IMR-90 (cell line): ENCODE data around the gene IREB2. TPM values are rescaled to one million over a fixed set of nuclear protein-coding genes. Genes with fewer than 3 reads are reported as not detected.

Source experiments
- ATAC-seq: fragments of 200-7000 bp; cut with Tn5 transposase; 2 replicates; pipeline ENCODE4 v1.9.1; 2020; ENCODE audit warnings: low read depth, mild to moderate bottlenecking, moderate library complexity
- BruUV-seq: library from RNA; stranded (reverse); fragments of 400-500 nt; replicated peaks from 2 replicates; lab custom pipeline; 2021; lab: Mats Ljungman, UMichigan
- CTCF ChIA-PET: fragments of 300-600 bp; formaldehyde crosslinking; extraction: SDS; loops from one replicate; lab custom pipeline; 2021; ENCODE audit warnings: antibody characterized with exemption; lab: Yijun Ruan, JAX
- POLR2A ChIA-PET: fragments of 300-600 bp; sonication (Branson Sonifier 250); formaldehyde crosslinking; loops from one replicate; lab custom pipeline; 2022; ENCODE audit warnings: antibody characterized with exemption; ENCODE audit not compliant: unreplicated experiment; lab: Charles Lee
- DNase-seq: peaks from one replicate; pipeline ENCODE4 v3.0.0; 2013
- H2AFZ ChIP-seq: replicated peaks from 2 replicates; pipeline ENCODE3; 2013; ENCODE audit warnings: low read length, mild to moderate bottlenecking; ENCODE audit not compliant: poor library complexity
- H2AK5ac ChIP-seq: 2 replicates; pipeline ENCODE4 v1.6.1; 2013; ENCODE audit warnings: low read depth, low read length, inconsistent platforms
- H2AK9ac ChIP-seq: replicated peaks from 2 replicates; pipeline ENCODE3; 2013; ENCODE audit warnings: mild to moderate bottlenecking, low read depth, low read length, moderate library complexity; ENCODE audit not compliant: poor library complexity
- H2BK120ac ChIP-seq: 2 replicates; pipeline ENCODE4 v1.6.1; 2013; ENCODE audit warnings: low read depth, low read length, inconsistent platforms
- H2BK15ac ChIP-seq: 3 replicates; pipeline ENCODE4 v1.6.1; 2013; ENCODE audit warnings: low read depth, low read length, inconsistent platforms
- H2BK20ac ChIP-seq: 2 replicates; pipeline ENCODE4 v1.6.1; 2013; ENCODE audit warnings: low read depth, mild to moderate bottlenecking, inconsistent platforms, low read length, moderate library complexity
- H2BK5ac ChIP-seq: 2 replicates; pipeline ENCODE4 v1.6.1; 2013; ENCODE audit warnings: mild to moderate bottlenecking, low read depth, low read length, inconsistent platforms; ENCODE audit not compliant: poor library complexity, severe bottlenecking
- H3K14ac ChIP-seq: replicated peaks from 2 replicates; pipeline ENCODE4 v1.6.1; 2013; ENCODE audit warnings: low read depth, low read length, inconsistent platforms
- H3K18ac ChIP-seq: 2 replicates; pipeline ENCODE4 v1.6.1; 2013; ENCODE audit warnings: low read depth, low read length, control low read depth
- H3K23ac ChIP-seq: 2 replicates; pipeline ENCODE4 v1.6.1; 2013; ENCODE audit warnings: low read depth, low read length, inconsistent platforms
- H3K27ac ChIP-seq: 2 replicates; pipeline ENCODE4 v1.5.1; 2013; ENCODE audit warnings: mild to moderate bottlenecking, control low read depth, low read length; ENCODE audit not compliant: insufficient read depth
- H3K27me3 ChIP-seq: 2 replicates; pipeline ENCODE4 v1.6.1; 2013; ENCODE audit warnings: low read length; ENCODE audit not compliant: control insufficient read depth, insufficient read depth
- H3K36me3 ChIP-seq: 2 replicates; pipeline ENCODE4 v1.6.1; 2013; ENCODE audit warnings: low read length, mixed read lengths; ENCODE audit not compliant: control insufficient read depth, insufficient read depth
- H3K4ac ChIP-seq: 2 replicates; pipeline ENCODE4 v1.6.1; 2013; ENCODE audit warnings: low read depth, low read length, inconsistent platforms
- H3K4me1 ChIP-seq: 2 replicates; pipeline ENCODE4 v1.6.1; 2013; ENCODE audit warnings: low read length, mixed read lengths; ENCODE audit not compliant: control insufficient read depth, insufficient read depth
- H3K4me2 ChIP-seq: 2 replicates; pipeline ENCODE4 v1.6.1; 2013; ENCODE audit warnings: low read depth, mild to moderate bottlenecking, control low read depth, low read length, moderate library complexity
- H3K4me3 ChIP-seq: 2 replicates; pipeline ENCODE4 v1.5.1; 2013; ENCODE audit warnings: low read depth, mild to moderate bottlenecking, control low read depth, low read length, moderate library complexity; ENCODE audit not compliant: insufficient read depth
- H3K56ac ChIP-seq: 2 replicates; pipeline ENCODE4 v1.6.1; 2013; ENCODE audit warnings: low read length, inconsistent platforms; ENCODE audit not compliant: insufficient read depth; ENCODE audit errors: extremely low read depth
- H3K79me1 ChIP-seq, 2 experiments: 2 replicates each; pipeline ENCODE4 v1.6.1; 2013; ENCODE audit warnings: low read length in 2 of 2, inconsistent platforms in 1 of 2, low read depth in 1 of 2
- H3K9ac ChIP-seq: 2 replicates; pipeline ENCODE4 v1.6.1; 2013; ENCODE audit warnings: low read depth, low read length, control low read depth
- H3K9me1 ChIP-seq: 2 replicates; pipeline ENCODE4 v1.6.1; 2013; ENCODE audit warnings: low read length, inconsistent platforms; ENCODE audit not compliant: insufficient read depth
- H3K9me3 ChIP-seq: 2 replicates; pipeline ENCODE4 v1.6.1; 2013; ENCODE audit warnings: low read length; ENCODE audit not compliant: control insufficient read depth, insufficient read depth
- H4K20me1 ChIP-seq: 2 replicates; pipeline ENCODE4 v1.6.1; 2013; ENCODE audit warnings: low read length, inconsistent platforms; ENCODE audit not compliant: insufficient read depth
- H4K5ac ChIP-seq: 2 replicates; pipeline ENCODE4 v1.6.1; 2013; ENCODE audit warnings: mild to moderate bottlenecking, low read depth, low read length, control low read depth
- H4K8ac ChIP-seq, 2 experiments: 2 replicates each; pipeline ENCODE4 v1.6.1; 2013; ENCODE audit warnings: low read depth in 2 of 2, low read length in 2 of 2, control low read depth in 1 of 2, inconsistent platforms in 1 of 2
- H4K91ac ChIP-seq: 2 replicates; pipeline ENCODE4 v1.6.1; 2013; ENCODE audit warnings: low read depth, low read length, inconsistent platforms; ENCODE audit not compliant: insufficient read depth
- BHLHE40 ChIP-seq: fragments of 150-350 bp; IDR thresholded peaks from 2 replicates; pipeline ENCODE4 v1.6.1; 2016; ENCODE audit warnings: mild to moderate bottlenecking, low read depth, low read length
- CHD1 ChIP-seq: IDR thresholded peaks from 2 replicates; pipeline ENCODE4 v1.6.1; 2012; ENCODE audit warnings: low read depth, low read length, improper control_type of control experiment
- MAFK ChIP-seq: IDR thresholded peaks from 2 replicates; pipeline ENCODE4 v1.6.1; 2012; ENCODE audit warnings: low read depth, low read length, improper control_type of control experiment
- NFE2L2 ChIP-seq: fragments of 150-350 bp; IDR thresholded peaks from 2 replicates; pipeline ENCODE4 v1.6.1; 2016; ENCODE audit warnings: low read depth, mild to moderate bottlenecking, low read length
- RAD21 ChIP-seq: IDR thresholded peaks from 2 replicates; pipeline ENCODE4 v1.6.1; 2012; ENCODE audit warnings: low read length, improper control_type of control experiment
- RCOR1 ChIP-seq: IDR thresholded peaks from 2 replicates; pipeline ENCODE4 v1.6.1; 2012; ENCODE audit warnings: mild to moderate bottlenecking, low read length, improper control_type of control experiment; ENCODE audit not compliant: insufficient replicate concordance
- SMC3 ChIP-seq: fragments of 150-350 bp; IDR thresholded peaks from 2 replicates; pipeline ENCODE4 v1.6.1; 2016; ENCODE audit warnings: low read depth, mild to moderate bottlenecking, antibody characterized with exemption, low read length, moderate library complexity
- WGBS, 2 experiments: methylation state at CpG; one replicate each; pipeline versions ENCODE4 v1.1.5 to v1.1.7; 2013; ENCODE audit warnings: missing lambda C conversion rate in 2 of 2; ENCODE audit not compliant: insufficient read length in 1 of 2; ENCODE audit errors: extremely low coverage in 2 of 2; 5-methylcytosine and 5-hydroxymethylcytosine counted together
- dilution Hi-C: fragments of 300-500 bp; cut with HindIII; formaldehyde crosslinking; loops from one replicate; pipeline ENCODE4 v1.14.3; 2018; ENCODE audit warnings: low sequenced_read_pairs; ENCODE audit not compliant: unreplicated experiment
- in situ Hi-C: fragments of 300-500 bp; cut with MboI; formaldehyde crosslinking; loops from 3 replicates; pipeline ENCODE4 v1.14.3; 2019; ENCODE audit warnings: low sequenced_read_pairs, inconsistent platforms, mixed read lengths
- intact Hi-C: fragments of 100-400 bp; cut with micrococcal nuclease; formaldehyde crosslinking; loops from 2 replicates; pipeline ENCODE4 v1.10.0; 2022
- polyA plus RNA-seq, 3 experiments: library from polyadenylated mRNA; depleted of rRNA; stranded (reverse); fragments of >200 nt; gene quantifications; 2 replicates each; pipeline ENCODE4 v1.2.3, GENCODE V29; 2012; ENCODE audit warnings: low replicate concordance in 1 of 3
- total RNA-seq: library from RNA; depleted of rRNA; stranded (reverse); fragments of >200 nt; gene quantifications from 2 replicates; pipeline ENCODE4 v1.2.3, GENCODE V29; 2012
- TF ChIP-seq, protein P1 (sequence below): conservative IDR thresholded peaks from 2 replicates; pipeline ENCODE4 v1.5.1; 2012; ENCODE audit warnings: mild to moderate bottlenecking, low read depth, low read length, improper control_type of control experiment
- TF ChIP-seq, protein P2 (sequence below): fragments of 150-350 bp; IDR thresholded peaks from 2 replicates; pipeline ENCODE4 v1.6.1; 2017; ENCODE audit warnings: mild to moderate bottlenecking, antibody characterized with exemption, low read length, low read depth

The IREB2 gene
- total and polyA plus RNA-seq, 2 of the 4 experiments (the other 2 are of a cell fraction): 12.2 to 13.5 TPM

GRCh38 chr15:78418686-78419085 is 19.3 kb upstream of the IREB2 start:
- ATAC-seq (no peak), DNase-seq (no peak)
- H4K5ac ChIP-seq: no peak overlapping the region
- no peak overlapping the region for H3K18ac ChIP-seq
- no peak overlapping the region for H3K4ac ChIP-seq
- no peaks in the 10 kb centered on the region for H4K20me1 ChIP-seq
- H3K36me3 ChIP-seq: no peaks in the 10 kb centered on the region
- H4K8ac ChIP-seq: no peak overlapping the region
- H3K4me3 ChIP-seq: no peak overlapping the region
- no peaks in the 10 kb centered on the region for H3K9me1 ChIP-seq
- H3K9ac ChIP-seq: no peak overlapping the region
- 100% methylated on average over 3 of the region's 9 CpGs; no CpG with 5 or more reads in 1 of the 2 experiments for WGBS, 2 experiments
- H2BK120ac ChIP-seq: no peak overlapping the region
- in situ Hi-C loops: loop anchor here (5.0 kb wide), 1 partner anchor 106 kb away; no protein-coding TSS in a partner anchor
- no peak overlapping the region for H4K91ac ChIP-seq
- POLR2A ChIA-PET: no interaction called here
- intact Hi-C loops: no loop called here
- no peak overlapping the region for H3K14ac ChIP-seq
- no peaks in the 10 kb centered on the region; the same call in 1 of the 2 replicates for H3K9me3 ChIP-seq
- CTCF ChIA-PET: interaction anchor here (1.5 kb wide), 1 partner anchor 111 kb away, joined by 3 read pairs; no protein-coding TSS in a partner anchor
- H2AK9ac ChIP-seq: no peak overlapping the region
- no peak overlapping the region for H2BK20ac ChIP-seq
- no peak overlapping the region for H3K27ac ChIP-seq
- H3K4me1 ChIP-seq: no peaks in the 10 kb centered on the region
- dilution Hi-C loops: no loop called here
- peak overlapping the region; percentile 25 for H2AFZ ChIP-seq
- no TSS peak for BruUV-seq
- TF ChIP-seq RCOR1 (no peak), CHD1 (no peak), BHLHE40 (no peak), NFE2L2 (no peak), SMC3 (no peak), MAFK (no peak), RAD21 (no peak)
- TF ChIP-seq, protein P1, sequence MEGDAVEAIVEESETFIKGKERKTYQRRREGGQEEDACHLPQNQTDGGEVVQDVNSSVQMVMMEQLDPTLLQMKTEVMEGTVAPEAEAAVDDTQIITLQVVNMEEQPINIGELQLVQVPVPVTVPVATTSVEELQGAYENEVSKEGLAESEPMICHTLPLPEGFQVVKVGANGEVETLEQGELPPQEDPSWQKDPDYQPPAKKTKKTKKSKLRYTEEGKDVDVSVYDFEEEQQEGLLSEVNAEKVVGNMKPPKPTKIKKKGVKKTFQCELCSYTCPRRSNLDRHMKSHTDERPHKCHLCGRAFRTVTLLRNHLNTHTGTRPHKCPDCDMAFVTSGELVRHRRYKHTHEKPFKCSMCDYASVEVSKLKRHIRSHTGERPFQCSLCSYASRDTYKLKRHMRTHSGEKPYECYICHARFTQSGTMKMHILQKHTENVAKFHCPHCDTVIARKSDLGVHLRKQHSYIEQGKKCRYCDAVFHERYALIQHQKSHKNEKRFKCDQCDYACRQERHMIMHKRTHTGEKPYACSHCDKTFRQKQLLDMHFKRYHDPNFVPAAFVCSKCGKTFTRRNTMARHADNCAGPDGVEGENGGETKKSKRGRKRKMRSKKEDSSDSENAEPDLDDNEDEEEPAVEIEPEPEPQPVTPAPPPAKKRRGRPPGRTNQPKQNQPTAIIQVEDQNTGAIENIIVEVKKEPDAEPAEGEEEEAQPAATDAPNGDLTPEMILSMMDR: no peak
- TF ChIP-seq, protein P2, sequence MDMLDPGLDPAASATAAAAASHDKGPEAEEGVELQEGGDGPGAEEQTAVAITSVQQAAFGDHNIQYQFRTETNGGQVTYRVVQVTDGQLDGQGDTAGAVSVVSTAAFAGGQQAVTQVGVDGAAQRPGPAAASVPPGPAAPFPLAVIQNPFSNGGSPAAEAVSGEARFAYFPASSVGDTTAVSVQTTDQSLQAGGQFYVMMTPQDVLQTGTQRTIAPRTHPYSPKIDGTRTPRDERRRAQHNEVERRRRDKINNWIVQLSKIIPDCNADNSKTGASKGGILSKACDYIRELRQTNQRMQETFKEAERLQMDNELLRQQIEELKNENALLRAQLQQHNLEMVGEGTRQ: no peak
- H2AK5ac ChIP-seq: no peak overlapping the region
- no peak overlapping the region for H3K4me2 ChIP-seq
- H3K23ac ChIP-seq: no peak overlapping the region
- no peaks in the 10 kb centered on the region for H3K79me1 ChIP-seq
- H2BK5ac ChIP-seq: no peak overlapping the region
- H3K56ac ChIP-seq: no peak overlapping the region
- H2BK15ac ChIP-seq: no peak overlapping the region
- H3K27me3 ChIP-seq: peaks cover 29% of the 10 kb centered on the region
